ENCODE measurements around the gene BFAR.
A peak's percentile ranks its signal among the peaks of the same experiment; 100 is the strongest.
"Not testable (repeated sequence)": the region's sequence is repeated elsewhere in the genome, so short reads cannot be mapped to it uniquely, and the experiment has no call there.

The BFAR gene, protein sequence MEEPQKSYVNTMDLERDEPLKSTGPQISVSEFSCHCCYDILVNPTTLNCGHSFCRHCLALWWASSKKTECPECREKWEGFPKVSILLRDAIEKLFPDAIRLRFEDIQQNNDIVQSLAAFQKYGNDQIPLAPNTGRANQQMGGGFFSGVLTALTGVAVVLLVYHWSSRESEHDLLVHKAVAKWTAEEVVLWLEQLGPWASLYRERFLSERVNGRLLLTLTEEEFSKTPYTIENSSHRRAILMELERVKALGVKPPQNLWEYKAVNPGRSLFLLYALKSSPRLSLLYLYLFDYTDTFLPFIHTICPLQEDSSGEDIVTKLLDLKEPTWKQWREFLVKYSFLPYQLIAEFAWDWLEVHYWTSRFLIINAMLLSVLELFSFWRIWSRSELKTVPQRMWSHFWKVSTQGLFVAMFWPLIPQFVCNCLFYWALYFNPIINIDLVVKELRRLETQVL

DNA sequence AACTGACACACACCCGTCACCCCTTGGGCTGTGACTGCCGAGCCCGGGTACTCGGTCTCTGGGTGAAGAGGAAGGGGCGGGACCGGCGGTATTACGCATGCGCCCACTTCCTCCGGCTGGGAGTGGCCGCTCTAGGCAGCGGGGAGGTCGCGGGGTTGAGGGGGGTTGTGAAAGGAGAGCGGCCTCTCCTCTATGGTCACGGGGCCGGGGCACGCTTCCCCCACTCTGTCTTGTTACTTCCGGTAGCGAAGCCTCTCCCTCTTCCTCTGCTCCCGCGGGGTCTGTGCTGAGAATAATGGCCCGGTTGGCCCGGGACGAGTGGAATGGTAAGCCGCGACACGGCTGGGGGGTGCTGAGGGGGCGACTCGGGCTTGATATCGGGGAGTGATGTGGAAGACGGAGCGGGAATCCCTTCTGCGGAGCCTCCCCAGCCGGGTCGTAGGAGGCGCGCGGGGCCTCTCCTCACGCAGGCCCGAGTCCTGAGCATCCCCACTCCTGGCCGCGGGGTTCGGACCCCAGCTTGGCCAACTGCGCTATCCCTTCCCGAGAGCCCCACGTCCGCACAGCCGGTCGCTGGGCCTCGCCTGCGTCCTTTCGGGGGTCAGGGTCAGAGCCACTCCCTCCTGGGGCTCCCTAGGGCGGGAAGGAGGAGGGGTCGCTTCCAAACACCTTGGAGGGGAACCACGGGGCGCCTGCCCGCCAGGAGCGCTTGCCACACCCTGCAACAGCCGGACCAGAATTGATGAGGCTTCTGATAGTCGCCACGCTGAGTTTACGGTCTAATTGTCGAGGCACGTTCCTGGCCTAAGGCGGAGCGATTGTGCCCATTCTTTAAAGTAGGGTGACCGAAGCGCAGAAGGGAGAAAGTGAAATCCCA, at the start of gene BFAR:
Gene BFAR (plus strand): TSS at position 259 of the 877 bp plus-strand sequence. CDS start 11,396 bp downstream, outside the sequence.
- peak; percentile 99 for DNase-seq (ENCODE audit: low read depth in 2 of 2, low spot score in 1 of 2)

- DNase-seq (ENCODE audit: low read depth in 2 of 2, low spot score in 1 of 2): no peak
These were observed 47.5 kb upstream of the BFAR start for GRCh38 chr16:14585287-14585686.

DNA sequence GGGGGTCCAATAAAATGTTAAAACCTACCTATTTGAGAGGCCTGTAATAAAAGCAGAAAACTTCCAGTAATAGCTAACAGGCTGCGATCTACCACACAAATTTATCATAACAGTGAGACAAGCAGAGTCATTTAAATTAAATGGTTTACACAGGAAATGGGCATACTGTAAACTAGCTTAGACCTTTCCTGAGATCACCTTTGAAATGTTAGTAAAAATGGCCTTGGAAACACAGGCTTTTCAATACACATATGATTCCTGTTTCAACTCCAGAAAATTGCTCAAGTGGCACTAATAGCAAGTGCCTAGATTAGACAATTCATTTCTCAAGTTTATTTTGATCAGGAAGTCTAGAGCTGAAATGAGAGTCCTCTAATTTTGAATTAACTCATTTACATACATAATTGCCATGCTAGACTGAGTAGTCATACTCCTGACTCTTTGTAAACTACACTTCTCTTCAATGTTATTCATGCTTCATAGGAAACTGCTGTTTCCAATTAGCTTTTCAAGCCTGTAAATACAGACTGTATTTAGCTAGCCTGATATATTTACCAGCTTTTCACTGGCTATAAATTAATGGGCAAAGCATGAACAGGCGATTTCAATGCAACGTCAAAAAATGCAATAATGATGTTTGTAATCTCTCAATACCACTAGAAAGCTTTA, 46.0 kb upstream of the BFAR start:
- no peak for DNase-seq (ENCODE audit: low read depth in 2 of 2, low spot score in 1 of 2)

- DNase-seq (ENCODE audit: low read depth in 2 of 2, low spot score in 1 of 2): no peak
These were observed 32.6 kb upstream of the BFAR start for GRCh38 chr16:14600164-14600563.

DNA sequence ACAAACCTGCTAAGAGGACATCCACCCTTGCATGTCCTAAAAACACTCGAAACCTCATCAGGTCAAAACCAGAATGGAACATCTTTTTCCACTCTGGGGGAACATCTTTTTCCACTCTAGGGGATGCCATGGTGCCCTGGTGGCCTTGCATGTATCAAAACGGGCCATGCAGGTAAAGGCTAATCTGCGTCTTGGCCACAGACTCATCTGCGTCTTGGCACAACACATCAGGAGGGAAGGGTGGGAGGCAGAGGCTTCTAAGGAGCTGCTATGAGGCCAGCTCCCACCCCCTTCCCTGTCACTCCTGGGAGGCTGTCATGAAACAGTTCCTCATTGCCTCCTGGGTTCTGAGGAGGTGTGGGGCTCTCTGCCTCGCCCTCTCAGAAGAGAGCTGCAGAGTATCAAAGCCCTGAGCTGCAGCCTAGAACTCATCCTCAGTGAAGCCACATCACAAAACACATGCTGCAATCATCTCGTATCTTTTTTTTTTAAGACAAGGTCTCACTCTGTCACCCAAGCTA, 30.2 kb upstream of the BFAR start:
- DNase-seq (ENCODE audit: low read depth in 2 of 2, low spot score in 1 of 2): no peak

DNA sequence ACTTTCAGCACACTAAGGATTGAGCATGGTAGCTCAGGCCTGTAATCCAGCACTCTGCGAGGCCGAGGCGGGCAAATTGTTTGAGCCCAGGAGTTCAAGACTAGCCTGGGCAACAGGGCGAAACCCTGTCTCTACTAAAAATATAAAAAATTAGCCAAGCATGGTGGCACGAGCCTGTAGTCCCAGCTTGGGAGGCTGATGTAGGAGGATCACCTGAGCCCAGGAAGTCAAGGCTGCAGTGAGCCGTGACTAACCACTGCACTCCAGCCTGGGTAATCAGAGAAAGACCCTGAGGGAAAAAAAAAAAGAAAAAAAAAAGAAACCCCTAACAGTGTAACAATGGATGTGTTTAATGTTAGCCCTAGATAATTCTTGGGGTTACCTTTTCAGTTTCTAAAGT, 26.6 kb upstream of the BFAR start:
- DNase-seq (ENCODE audit: low read depth in 2 of 2, low spot score in 1 of 2): no peak

DNA sequence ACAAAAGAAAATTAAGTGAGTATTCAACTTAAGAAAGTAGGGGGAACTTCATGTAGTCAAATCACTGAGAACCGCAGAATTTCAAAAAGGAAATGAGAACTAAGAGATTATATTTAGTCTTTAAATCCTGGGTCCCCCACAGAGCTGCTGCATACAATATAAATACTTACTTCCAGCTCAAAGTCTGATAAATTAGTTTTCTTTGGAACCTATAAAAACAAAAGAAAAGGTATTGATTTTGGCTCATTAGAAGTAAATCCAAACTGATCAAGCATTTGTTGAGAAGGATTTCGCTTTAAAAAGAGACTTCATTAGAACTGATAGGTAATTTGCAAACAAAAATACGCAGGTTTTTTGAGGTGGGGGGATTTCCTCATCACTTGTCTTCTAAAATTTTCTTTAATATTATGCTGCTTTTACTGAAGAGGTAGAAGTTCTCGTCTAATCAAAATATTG, 24.6 kb upstream of the BFAR start:
- DNase-seq (ENCODE audit: low read depth in 2 of 2, low spot score in 1 of 2): no peak

GRCh38 chr16:14608604-14609003, 24.1 kb upstream of the BFAR start:
- no peak for DNase-seq (ENCODE audit: low read depth in 2 of 2, low spot score in 1 of 2)

- DNase-seq (ENCODE audit: low read depth in 2 of 2, low spot score in 1 of 2): no peak
These were observed 23.0 kb upstream of the BFAR start for GRCh38 chr16:14609716-14610115.

- DNase-seq (ENCODE audit: low read depth in 2 of 2, low spot score in 1 of 2): no peak
These were observed 21.1 kb upstream of the BFAR start for GRCh38 chr16:14611660-14612059.

- DNase-seq (ENCODE audit: low read depth in 2 of 2, low spot score in 1 of 2): no peak
These were observed 18.8 kb upstream of the BFAR start for GRCh38 chr16:14613991-14614390.

DNA sequence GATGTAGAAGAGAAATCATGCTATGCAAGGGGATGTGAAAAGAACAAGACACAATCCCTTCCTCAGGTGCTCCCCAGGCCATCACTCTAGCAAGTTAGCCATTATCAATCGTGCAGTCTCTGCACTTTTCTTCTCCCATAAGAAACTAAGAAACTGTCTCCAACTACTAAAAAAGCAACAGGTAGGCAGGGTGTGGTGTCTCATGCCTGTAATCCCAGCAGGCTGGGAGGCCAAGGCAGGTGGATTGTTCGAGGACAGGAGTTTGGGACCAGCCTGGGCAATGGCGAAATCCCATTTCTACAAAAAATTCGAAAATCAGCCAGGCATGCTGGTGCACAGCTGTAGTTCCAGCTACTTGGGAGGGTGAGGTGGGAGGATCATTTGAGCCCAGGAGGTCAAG, 16.5 kb upstream of the BFAR start:
- no peak for DNase-seq (ENCODE audit: low read depth in 2 of 2, low spot score in 1 of 2)

- no peak for DNase-seq (ENCODE audit: low read depth in 2 of 2, low spot score in 1 of 2)
These were observed 14.2 kb upstream of the BFAR start for GRCh38 chr16:14618566-14618965.

GRCh38 chr16:14627078-14627477, 5.7 kb upstream of the BFAR start:
- DNase-seq (ENCODE audit: low read depth in 2 of 2, low spot score in 1 of 2): no peak

- no peak for DNase-seq (ENCODE audit: low read depth in 2 of 2, low spot score in 1 of 2)
These were observed 3.7 kb upstream of the BFAR start for GRCh38 chr16:14628806-14629611.

- no peak for DNase-seq (ENCODE audit: low read depth in 2 of 2, low spot score in 1 of 2)
These were observed 3.2 kb upstream of the BFAR start for GRCh38 chr16:14629612-14629918.

DNA sequence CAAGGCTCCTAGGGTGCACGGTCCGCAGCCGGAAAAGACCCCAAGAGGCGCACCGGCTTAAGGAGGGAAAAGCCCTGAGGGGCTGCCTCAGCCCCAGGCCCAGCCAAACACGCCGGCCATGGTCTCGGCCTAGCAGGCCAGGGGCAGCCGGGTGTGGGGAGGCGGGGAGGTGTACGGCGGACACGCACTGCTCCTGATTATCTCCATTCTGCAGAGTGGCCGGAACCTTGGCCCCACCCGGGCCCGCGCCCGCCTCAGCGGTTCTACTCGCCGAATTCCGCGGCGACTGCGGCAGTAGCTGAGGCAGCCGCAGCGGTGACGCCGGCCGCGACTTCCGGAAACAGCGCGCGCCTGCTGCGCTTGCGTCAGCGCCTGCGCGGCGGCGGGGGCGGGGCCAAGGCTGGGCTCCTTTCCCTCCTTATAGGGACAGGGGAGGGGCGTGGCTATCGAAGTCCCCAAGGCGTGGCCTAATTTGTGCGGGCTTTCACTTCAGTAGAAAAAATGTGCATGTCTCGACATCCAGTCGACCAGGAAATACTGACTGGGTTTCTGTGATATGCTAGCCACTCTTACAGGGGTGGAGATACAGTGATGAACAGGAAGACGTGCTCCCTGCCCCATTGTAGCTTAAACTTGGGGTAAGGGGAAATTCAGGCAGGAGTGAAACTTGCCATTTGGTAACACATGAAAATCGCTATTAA, 2.7 kb upstream of the BFAR start, which contains the start of gene PARN:
Gene PARN (minus strand): TSS at position 342 of the 701 bp plus-strand sequence. CDS start 135 bp downstream, at position 207.
- peak; percentile 93 to 96 for DNase-seq (ENCODE audit: low read depth in 2 of 2, low spot score in 1 of 2)

DNA sequence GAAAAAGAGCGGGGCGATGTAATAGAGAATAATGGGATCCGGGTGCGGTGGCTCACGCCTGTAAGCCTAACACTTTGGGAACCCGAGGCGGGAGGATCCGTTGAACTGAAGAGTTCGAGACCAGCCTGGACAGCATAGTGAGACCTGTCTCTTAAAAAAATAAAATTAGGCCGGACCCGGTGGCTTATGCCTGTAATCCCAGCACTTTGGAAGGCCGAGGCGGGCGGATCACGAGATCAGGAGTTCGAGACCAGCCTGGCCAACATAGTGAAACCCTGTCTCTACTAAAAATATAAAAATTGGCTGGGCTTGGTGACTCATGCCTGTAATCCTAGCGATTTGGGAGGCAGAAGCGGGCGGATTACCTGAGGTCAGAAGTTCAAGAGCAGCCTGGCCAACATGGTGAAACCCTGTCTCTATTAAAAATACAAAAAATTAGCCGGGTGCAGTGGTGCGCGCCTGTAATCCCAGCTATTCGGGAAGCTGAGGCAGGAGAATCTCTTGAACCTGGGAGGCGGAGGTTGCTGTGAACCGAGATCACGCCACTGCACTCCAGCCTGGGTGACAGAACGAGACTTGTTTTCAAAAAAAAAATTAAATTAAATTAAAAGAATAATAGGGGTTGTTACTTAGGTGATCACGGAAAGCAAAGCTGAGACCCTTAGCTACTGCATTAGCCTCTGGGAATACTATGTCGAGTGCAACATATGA, 2.0 kb upstream of the BFAR start:
- DNase-seq (ENCODE audit: low read depth in 2 of 2, low spot score in 1 of 2): not testable (repeated sequence)

- no peak for DNase-seq (ENCODE audit: low read depth in 2 of 2, low spot score in 1 of 2)
These were observed 1.6 kb downstream of the BFAR start for GRCh38 chr16:14634389-14634725.

All from stimulated activated CD8-positive, alpha-beta memory T cell treated with anti-CD3 and anti-CD28 coated beads, Interleukin-4, amount 100 ng/mL, for 4 hours (primary cell).